HepG2 (cell line): Measurements from ENCODE around the gene C3orf52. TPM values are rescaled to one million over a fixed set of nuclear protein-coding genes. Genes with fewer than 3 reads are reported as not detected.

Experiments
- ATAC-seq: fragments of 200-7000 bp; cut with Tn5 transposase; 3 replicates; pipeline ENCODE4 v1.9.1; 2020; ENCODE audit warnings: mild to moderate bottlenecking, moderate library complexity
- BruUV-seq: library from RNA; stranded (reverse); fragments of 400-500 nt; replicated peaks from 2 replicates; lab custom pipeline; 2021; lab: Mats Ljungman, UMichigan
- CTCF ChIA-PET: fragments of 300-600 bp; formaldehyde crosslinking; extraction: SDS; loops from one replicate; lab custom pipeline; 2021; ENCODE audit warnings: low total read pairs, inconsistent platforms, low intra/inter-chr PET ratio; lab: Yijun Ruan, JAX
- POLR2A ChIA-PET: fragments of 350-600 bp; sonication (Branson Sonifier 250); formaldehyde crosslinking; loops from one replicate; lab custom pipeline; 2020; ENCODE audit warnings: antibody characterized with exemption, inconsistent platforms; lab: Yijun Ruan, JAX
- DNase-seq: peaks from one replicate; pipeline ENCODE4 v3.0.0-alpha.2; 2015; ENCODE audit warnings: low spot score
- FAIRE-seq: peaks from 3 replicates; lab custom pipeline; 2011; peaks lifted over from hg19 to GRCh38; lab: Jason Lieb, UNC
- H2AFZ ChIP-seq: one replicate; pipeline ENCODE4 v1.6.1; 2011; ENCODE audit warnings: low read length, inconsistent platforms
- H3K27ac ChIP-seq: fragments of 300-600 bp; 3 replicates; pipeline ENCODE4 v1.8.0; 2011; ENCODE audit warnings: mixed run types, mild to moderate bottlenecking, mixed read lengths, low read length, inconsistent platforms; ENCODE audit not compliant: insufficient read depth; ENCODE audit errors: extremely low read length
- H3K27me3 ChIP-seq, 2 experiments: fragments of 200-600 bp in 1 of 2; 2 replicates in 1 of 2; 3 replicates in 1 of 2; pipeline versions ENCODE4 v1.6.0 to v1.8.0; 2011; ENCODE audit warnings: low read length in 2 of 2, mild to moderate bottlenecking in 2 of 2, moderate library complexity in 2 of 2, inconsistent platforms in 1 of 2; ENCODE audit not compliant: insufficient read depth in 2 of 2, control insufficient read depth in 1 of 2
- H3K36me3 ChIP-seq, 2 experiments: fragments of 200-600 bp in 1 of 2; replicated peaks in 1 of 2; 2 replicates in 1 of 2; 3 replicates in 1 of 2; pipeline versions ENCODE4 v1.5.1 to v1.8.0; 2011; ENCODE audit warnings: low read length in 2 of 2, inconsistent platforms in 1 of 2; ENCODE audit not compliant: insufficient read depth in 2 of 2, control insufficient read depth in 1 of 2
- H3K4me1 ChIP-seq: 2 replicates; pipeline ENCODE4 v1.5.1; 2012; ENCODE audit warnings: low read length, inconsistent platforms; ENCODE audit not compliant: insufficient read depth
- H3K4me2 ChIP-seq: 2 replicates; pipeline ENCODE4 v1.6.0; 2011; ENCODE audit warnings: low read depth, low read length, inconsistent platforms
- H3K4me3 ChIP-seq, 3 experiments: fragments of 200-600 bp in 1 of 3; sonication (generic), shearing (Covaris generic) in 1 of 3; replicated peaks in 1 of 3; 2 replicates each; pipeline ENCODE4 v1.5.1; 2011 to 2016; ENCODE audit warnings: low read length in 3 of 3, inconsistent platforms in 2 of 3, low read depth in 2 of 3, mild to moderate bottlenecking in 2 of 3, control low read depth in 1 of 3, mixed read lengths in 1 of 3; ENCODE audit not compliant: insufficient read depth in 1 of 3
- H3K79me2 ChIP-seq: one replicate; pipeline ENCODE4 v1.6.1; 2011; ENCODE audit warnings: low read length, inconsistent platforms; ENCODE audit not compliant: insufficient read depth
- H3K9ac ChIP-seq: 2 replicates; pipeline ENCODE4 v1.6.0; 2011; ENCODE audit warnings: mild to moderate bottlenecking, low read depth, low read length, inconsistent platforms; ENCODE audit not compliant: insufficient read depth
- H3K9me3 ChIP-seq: 2 replicates; pipeline ENCODE4 v1.5.1; 2012; ENCODE audit warnings: mild to moderate bottlenecking, low read length
- H4K20me1 ChIP-seq: 2 replicates; pipeline ENCODE4 v1.6.0; 2011; ENCODE audit warnings: inconsistent platforms, mild to moderate bottlenecking, low read length, moderate library complexity; ENCODE audit not compliant: insufficient read depth
- CERS6 ChIP-seq: sonication (generic); formaldehyde crosslinking; IDR thresholded peaks from 2 replicates; pipeline ENCODE4 v1.5.0; 2020; ENCODE audit warnings: missing genetic modification reagents
- EHMT2 ChIP-seq: fragments of 200-600 bp; sonication (generic); IDR thresholded peaks from 2 replicates; pipeline ENCODE4 v1.7.0; 2017; ENCODE audit warnings: antibody characterized with exemption, low read depth, low read length, borderline replicate concordance
- FUBP1 ChIP-seq: sonication (generic); formaldehyde crosslinking; IDR thresholded peaks from 2 replicates; pipeline ENCODE4 v1.5.1; 2020; ENCODE audit warnings: missing genetic modification reagents, mild to moderate bottlenecking, borderline replicate concordance
- GATAD1 ChIP-seq: IDR thresholded peaks from 2 replicates; pipeline ENCODE4 v1.6.1; 2016; ENCODE audit warnings: missing genetic modification reagents, missing compliant biosample characterization
- GFI1 ChIP-seq: sonication (generic); formaldehyde crosslinking; IDR thresholded peaks from 2 replicates; pipeline ENCODE4 v1.5.0; 2020; ENCODE audit warnings: missing genetic modification reagents, mild to moderate bottlenecking, borderline replicate concordance
- HMG20B ChIP-seq: conservative IDR thresholded peaks from 2 replicates; pipeline ENCODE4 v1.6.1; 2016; ENCODE audit warnings: missing genetic modification reagents, missing compliant biosample characterization
- LCORL ChIP-seq, 2 experiments: fragments of 450-650 bp in 1 of 2; sonication (generic) in 1 of 2; formaldehyde crosslinking in 1 of 2; IDR thresholded peaks; 2 replicates each; pipeline versions ENCODE4 v1.5.0 to v1.6.1; 2017 to 2020; ENCODE audit warnings: antibody characterized with exemption in 1 of 2, missing genetic modification reagents in 1 of 2
- MBNL3 ChIP-seq: fragments of 250-450 bp; sonication (Bioruptor Pico); conservative IDR thresholded peaks from 2 replicates; pipeline ENCODE4 v1.8.0; 2022; ENCODE audit warnings: mild to moderate bottlenecking, inconsistent platforms
- MTF2 ChIP-seq: sonication (generic); formaldehyde crosslinking; IDR thresholded peaks from 2 replicates; pipeline ENCODE4 v1.5.0; 2020; ENCODE audit warnings: missing genetic modification reagents, borderline replicate concordance
- NBN ChIP-seq: fragments of 450-650 bp; conservative IDR thresholded peaks from 2 replicates; pipeline ENCODE4 v1.6.1; 2017
- NFRKB ChIP-seq: fragments of 450-650 bp; IDR thresholded peaks from 2 replicates; pipeline ENCODE4 v1.6.1; 2017
- NFYB ChIP-seq: sonication (generic); formaldehyde crosslinking; IDR thresholded peaks from 2 replicates; pipeline ENCODE4 v1.4.0; 2020; ENCODE audit warnings: missing genetic modification reagents
- RAD51 ChIP-seq: fragments of 450-650 bp; IDR thresholded peaks from 2 replicates; pipeline ENCODE4 v1.6.1; 2016; ENCODE audit warnings: borderline replicate concordance
- SMC3 ChIP-seq: IDR thresholded peaks from 2 replicates; pipeline ENCODE4 v1.6.1; 2011; ENCODE audit warnings: low read length, improper control_type of control experiment
- SNRNP70 ChIP-seq: fragments of 200-400 bp; formaldehyde crosslinking; IDR thresholded peaks from 2 replicates; pipeline ENCODE4 v1.6.1; 2017; ENCODE audit warnings: mild to moderate bottlenecking, low read depth, low read length, moderate library complexity
- ZBTB2 ChIP-seq: sonication (generic); formaldehyde crosslinking; IDR thresholded peaks from 2 replicates; pipeline ENCODE4 v1.8.0; 2022; ENCODE audit warnings: low read depth, missing genetic modification reagents
- ZFYVE20 ChIP-seq: sonication (generic); formaldehyde crosslinking; IDR thresholded peaks from 2 replicates; pipeline ENCODE4 v1.8.0; 2023; ENCODE audit warnings: low read depth, mild to moderate bottlenecking, moderate library complexity, missing genetic modification reagents, borderline replicate concordance
- ZNF414 ChIP-seq: sonication (generic); formaldehyde crosslinking; IDR thresholded peaks from 2 replicates; pipeline ENCODE4 v1.5.0; 2020; ENCODE audit warnings: missing genetic modification reagents
- ZNF619 ChIP-seq: sonication (generic); formaldehyde crosslinking; IDR thresholded peaks from 2 replicates; pipeline ENCODE4 v1.4.0; 2020; ENCODE audit warnings: mild to moderate bottlenecking, missing genetic modification reagents
- ZNF841 ChIP-seq: sonication (generic); formaldehyde crosslinking; IDR thresholded peaks from 2 replicates; pipeline ENCODE4 v1.8.1; 2023; ENCODE audit warnings: missing genetic modification reagents, borderline replicate concordance
- WGBS: methylation state at CpG from one replicate; pipeline ENCODE4 v1.1.6; 2017; ENCODE audit warnings: low lambda C conversion rate; 5-methylcytosine and 5-hydroxymethylcytosine counted together
- in situ Hi-C: cut with HindIII; loops from 2 replicates; pipeline ENCODE4 v1.10.0; 2017; ENCODE audit warnings: low pct_unique_long_range_greater_than_20kb; ENCODE audit not compliant: extremely low pct_ligation_motif_present
- intact Hi-C: fragments of 100-400 bp; cut with micrococcal nuclease; formaldehyde crosslinking; loops from one replicate; pipeline ENCODE4 v1.10.0; 2022; ENCODE audit not compliant: unreplicated experiment
- polyA plus RNA-seq, 8 experiments: library from polyadenylated mRNA; depleted of rRNA in 3 of 8; stranded (reverse) in 7 of 8; unstranded in 1 of 8; fragments of >200 nt; fragmentation: Illumina TruSeq in 4 of 8; extraction: Trizol in 4 of 8; gene quantifications; 2 replicates each; pipeline versions ENCODE4 v1.2.1 to v1.2.3, GENCODE V29; 2011 to 2016; ENCODE audit warnings: low read depth in 4 of 8, missing spikeins in 1 of 8, mixed read lengths in 1 of 8; ENCODE audit not compliant: insufficient read depth in 1 of 8
- total RNA-seq, 5 experiments: library from RNA; depleted of rRNA; stranded (reverse); fragments of >200 nt; fragmentation: Illumina TruSeq; extraction: Trizol; gene quantifications; 2 replicates each; pipeline ENCODE4 v1.2.3, GENCODE V29; 2016; ENCODE audit warnings: low read depth in 1 of 5

Gene C3orf52
- total and polyA plus RNA-seq, 2 of the 13 experiments (the other 11 are each of a cell fraction or from before 2014, with no cell fraction given): 0.79 to 1.2 TPM

DNA sequence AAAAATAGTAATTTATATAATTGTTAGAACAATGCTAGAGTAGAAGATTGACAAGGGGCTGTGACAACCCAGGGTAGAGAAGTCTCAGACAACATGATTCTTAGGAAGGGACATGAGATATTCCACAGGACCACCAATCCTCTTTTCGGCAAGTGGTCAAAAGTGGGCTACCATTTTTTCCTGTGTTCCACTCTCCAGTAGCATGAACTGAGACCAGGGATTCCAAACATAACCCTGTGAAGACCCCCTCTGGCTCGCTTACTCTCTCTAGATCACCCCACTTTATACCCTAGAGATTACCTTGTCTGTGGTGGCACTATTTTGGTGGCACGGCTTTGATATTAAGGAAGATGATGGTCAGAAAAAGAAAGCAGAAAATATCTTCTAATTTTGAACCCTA is 45.9 kb downstream of the C3orf52 start (continued):
- no peak for TF ChIP-seq FUBP1 (CRISPR knock-in tag)
- TF ChIP-seq SNRNP70: no peak
- no peak for TF ChIP-seq HMG20B (CRISPR knock-in tag)
- no peak for TF ChIP-seq SMC3
- TF ChIP-seq MTF2: no peak

- intact Hi-C loops: loop anchor here (10.0 kb wide), 1 partner anchor 162 kb away; the partner anchor contains the start of gene SLC9C1
- H3K9ac ChIP-seq: no peak overlapping the region
These were observed 46.4 kb downstream of the C3orf52 start for GRCh38 chr3:112132554-112132953.

More at GRCh38 chr3:112132554-112132953, 46.4 kb downstream of the C3orf52 start:
- in situ Hi-C loops: loop anchor here (10.0 kb wide), 1 partner anchor 382 kb away; no protein-coding TSS in a partner anchor
- H3K9me3 ChIP-seq: no peaks in the 10 kb centered on the region
- POLR2A ChIA-PET: no interaction called here
- CTCF ChIA-PET: no interaction called here
- ATAC-seq: no peak
- no peak overlapping the region for H3K4me3 ChIP-seq
- H4K20me1 ChIP-seq: no peaks in the 10 kb centered on the region
- TF ChIP-seq CERS6 (CRISPR knock-in tag): no peak
- no peak for TF ChIP-seq GFI1 (CRISPR knock-in tag)
- no peak for TF ChIP-seq NFRKB
- TF ChIP-seq ZNF414 (CRISPR knock-in tag): no peak
- no peak for TF ChIP-seq EHMT2
- TF ChIP-seq ZFYVE20 (CRISPR knock-in tag): no peak
- TF ChIP-seq ZNF841: no peak
- TF ChIP-seq NFYB: no peak
- no peak for TF ChIP-seq LCORL (IDR thresholded peaks at IDR 0.05)
- no peak for TF ChIP-seq LCORL (CRISPR knock-in tag; IDR thresholded peaks at IDR 0.05)
- no peak for TF ChIP-seq ZBTB2
- TF ChIP-seq GATAD1 (CRISPR knock-in tag): no peak
- TF ChIP-seq NBN: no peak
- TF ChIP-seq RAD51: no peak
- TF ChIP-seq MBNL3 (CRISPR knock-in tag): no peak
- TF ChIP-seq ZNF619 (CRISPR knock-in tag): no peak
- TF ChIP-seq, all 625 proteins: peak for 0
- H3K27ac ChIP-seq: no peak overlapping the region
- H3K36me3 ChIP-seq: no peaks in the 10 kb centered on the region
- no peaks in the 10 kb centered on the region for H3K79me2 ChIP-seq
- H3K27me3 ChIP-seq: no peaks in the 10 kb centered on the region; a peak in 1 of 5 replicates
- WGBS: 0% methylated on average over 1 of the region's 1 CpG
- DNase-seq (no peak), FAIRE-seq (no peak)
- H3K4me1 ChIP-seq: no peaks in the 10 kb centered on the region
- BruUV-seq: no TSS peak
- H2AFZ ChIP-seq: no peak overlapping the region
- no peak overlapping the region for H3K4me2 ChIP-seq
